Vagina (tissue), 2 donors: ENCODE measurements around the gene NMT1.

Source experiments
- POLR2A ChIP-seq, 2 donors: fragments of 450-650 bp; IDR thresholded peaks; one replicate each; pipeline ENCODE4 v1.6.1; 2017; ENCODE audit warnings: antibody characterized with exemption in 2 of 2, mild to moderate bottlenecking in 2 of 2, moderate library complexity in 2 of 2
- POLR2AphosphoS5 ChIP-seq, 2 donors: sonication (generic); formaldehyde crosslinking; IDR thresholded peaks; one replicate each; pipeline ENCODE4 v1.9.0; 2017; ENCODE audit warnings: antibody characterized with exemption in 2 of 2, mild to moderate bottlenecking in 2 of 2, low read depth in 1 of 2; ENCODE audit not compliant: insufficient read depth in 1 of 2
- TF ChIP-seq, protein P1 (sequence below), 3 experiments: fragments of 450-650 bp in 2 of 3; fragments of 200-600 bp in 1 of 3; sonication (generic) in 1 of 3; IDR thresholded peaks; one replicate each; pipeline ENCODE4 v1.5.1; 2017 to 2019; ENCODE audit warnings: antibody characterized with exemption in 3 of 3, mild to moderate bottlenecking in 2 of 3, moderate library complexity in 2 of 3

DNA sequence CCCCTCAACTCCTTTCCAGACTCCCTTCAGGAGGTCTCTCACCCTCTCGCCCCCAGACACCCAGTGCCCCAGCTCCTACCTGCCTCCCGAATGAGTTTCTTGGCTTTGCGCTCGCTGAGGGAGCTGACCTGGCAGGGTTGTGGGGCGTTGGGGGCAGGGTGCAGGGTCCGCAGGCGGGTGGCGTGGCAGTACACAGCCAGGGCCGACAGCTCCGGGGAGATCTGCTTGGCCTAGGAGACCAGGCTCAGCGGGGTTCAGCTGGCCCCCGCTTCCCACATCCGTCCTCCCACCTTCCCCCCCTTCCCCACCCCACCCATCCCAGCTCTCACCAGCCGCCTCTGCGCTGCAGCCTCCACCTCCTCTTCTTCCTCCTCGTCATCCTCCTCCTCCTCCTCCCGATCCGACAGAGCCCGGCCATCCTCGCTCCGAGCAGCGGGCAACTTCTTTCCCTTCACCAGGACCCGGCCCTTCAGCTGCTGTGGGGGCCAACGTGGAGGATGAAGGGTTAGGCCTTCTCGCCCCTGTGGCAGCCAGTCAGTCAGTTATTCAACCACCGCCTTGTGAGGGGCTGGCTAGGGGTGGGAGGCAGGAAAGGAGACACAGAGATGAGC is 54.0 kb downstream of the NMT1 start:
- TF ChIP-seq, protein P1, sequence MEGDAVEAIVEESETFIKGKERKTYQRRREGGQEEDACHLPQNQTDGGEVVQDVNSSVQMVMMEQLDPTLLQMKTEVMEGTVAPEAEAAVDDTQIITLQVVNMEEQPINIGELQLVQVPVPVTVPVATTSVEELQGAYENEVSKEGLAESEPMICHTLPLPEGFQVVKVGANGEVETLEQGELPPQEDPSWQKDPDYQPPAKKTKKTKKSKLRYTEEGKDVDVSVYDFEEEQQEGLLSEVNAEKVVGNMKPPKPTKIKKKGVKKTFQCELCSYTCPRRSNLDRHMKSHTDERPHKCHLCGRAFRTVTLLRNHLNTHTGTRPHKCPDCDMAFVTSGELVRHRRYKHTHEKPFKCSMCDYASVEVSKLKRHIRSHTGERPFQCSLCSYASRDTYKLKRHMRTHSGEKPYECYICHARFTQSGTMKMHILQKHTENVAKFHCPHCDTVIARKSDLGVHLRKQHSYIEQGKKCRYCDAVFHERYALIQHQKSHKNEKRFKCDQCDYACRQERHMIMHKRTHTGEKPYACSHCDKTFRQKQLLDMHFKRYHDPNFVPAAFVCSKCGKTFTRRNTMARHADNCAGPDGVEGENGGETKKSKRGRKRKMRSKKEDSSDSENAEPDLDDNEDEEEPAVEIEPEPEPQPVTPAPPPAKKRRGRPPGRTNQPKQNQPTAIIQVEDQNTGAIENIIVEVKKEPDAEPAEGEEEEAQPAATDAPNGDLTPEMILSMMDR (IDR thresholded peaks at IDR 0.05): no peak
- TF ChIP-seq POLR2AphosphoS5 (IDR thresholded peaks at IDR 0.05; ENCODE audit: insufficient read depth in 1 of 2, low read depth in 1 of 2): no peak
- TF ChIP-seq POLR2A (IDR thresholded peaks at IDR 0.05): no peak
